ENCODE results near the gene ZCCHC8. TPM values are rescaled to one million over a fixed set of nuclear protein-coding genes. Genes with fewer than 3 reads are reported as not detected.
"Not testable (repeated sequence)": the region's sequence is repeated elsewhere in the genome, so short reads cannot be mapped to it uniquely, and the experiment has no call there.

Gene ZCCHC8
- polyA plus RNA-seq, 1 donor from 2014 or later, result 38.3 TPM

DNA sequence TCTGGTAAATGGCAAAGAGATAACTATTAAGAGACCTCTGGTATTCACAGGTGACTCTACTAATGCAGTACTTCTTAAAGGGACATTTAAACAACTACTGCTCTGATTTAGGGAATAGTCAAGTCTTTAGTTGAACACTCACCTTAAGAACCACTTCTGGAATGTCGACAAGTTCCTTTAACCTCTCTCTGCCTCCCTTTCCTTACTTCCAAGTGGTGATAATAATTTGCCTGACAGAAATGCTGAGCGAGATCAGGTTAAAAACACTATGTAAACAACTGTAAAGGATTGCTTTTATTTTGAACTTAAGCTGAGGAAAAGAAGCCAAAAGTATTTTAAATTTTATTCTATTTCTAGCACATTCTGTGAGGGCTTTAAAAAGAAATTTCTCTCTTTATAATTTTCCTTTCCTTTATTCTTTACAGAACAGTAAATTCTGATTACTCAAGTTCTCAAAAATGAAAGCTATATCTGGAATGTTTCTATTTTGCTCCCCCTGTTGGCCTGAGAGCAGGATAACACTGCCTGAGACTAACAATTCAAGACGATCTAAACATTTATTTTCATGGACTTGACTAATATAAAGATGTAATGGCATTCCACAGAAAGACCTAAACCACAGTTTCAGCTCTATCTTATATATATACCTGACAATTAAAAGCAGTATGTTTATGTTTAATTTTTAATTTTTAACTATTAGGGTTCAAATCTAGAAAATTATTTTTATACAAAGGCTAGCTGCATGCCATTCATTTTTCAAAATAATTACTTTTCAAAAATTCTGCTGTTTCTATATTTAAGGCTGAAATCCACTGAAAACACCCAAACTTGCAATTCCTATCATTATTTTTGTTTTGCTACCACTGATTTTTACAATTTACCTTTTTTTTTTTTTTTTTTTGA, 29.2 kb downstream of the ZCCHC8 start:
- H3K36me3 ChIP-seq (ENCODE audit: insufficient read depth, low read length), result no peaks in the 10 kb centered on the region
- no peak overlapping the region for H3K4me2 ChIP-seq (ENCODE audit: low read length)
- H3F3A ChIP-seq (ENCODE audit: insufficient read depth, low read length, poor library complexity, severe bottlenecking), result no peaks in the 10 kb centered on the region
- no peaks in the 10 kb centered on the region for H4K20me1 ChIP-seq (ENCODE audit: insufficient read depth)
- no peak overlapping the region for H3K9ac ChIP-seq (ENCODE audit: low read length)
- H3K9me2 ChIP-seq (ENCODE audit: insufficient read depth, low read length), result no peaks in the 10 kb centered on the region
- H3K27ac ChIP-seq (ENCODE audit: low read length), result no peak overlapping the region
- no peaks in the 10 kb centered on the region for H3K79me2 ChIP-seq (replicated peaks; ENCODE audit: insufficient read depth, low read length)
- H3K27me3 ChIP-seq (ENCODE audit: insufficient read depth, low read depth, low read length), result no peaks in the 10 kb centered on the region
- H2AFZ ChIP-seq (ENCODE audit: low read depth, low read length), result no peak overlapping the region
- TF ChIP-seq POLR2AphosphoS5 (IDR thresholded peaks at IDR 0.05), result no peak
- TF ChIP-seq RAD21 (conservative IDR thresholded peaks at IDR 0.05), result peak; percentile 69
- TF ChIP-seq, protein P1, sequence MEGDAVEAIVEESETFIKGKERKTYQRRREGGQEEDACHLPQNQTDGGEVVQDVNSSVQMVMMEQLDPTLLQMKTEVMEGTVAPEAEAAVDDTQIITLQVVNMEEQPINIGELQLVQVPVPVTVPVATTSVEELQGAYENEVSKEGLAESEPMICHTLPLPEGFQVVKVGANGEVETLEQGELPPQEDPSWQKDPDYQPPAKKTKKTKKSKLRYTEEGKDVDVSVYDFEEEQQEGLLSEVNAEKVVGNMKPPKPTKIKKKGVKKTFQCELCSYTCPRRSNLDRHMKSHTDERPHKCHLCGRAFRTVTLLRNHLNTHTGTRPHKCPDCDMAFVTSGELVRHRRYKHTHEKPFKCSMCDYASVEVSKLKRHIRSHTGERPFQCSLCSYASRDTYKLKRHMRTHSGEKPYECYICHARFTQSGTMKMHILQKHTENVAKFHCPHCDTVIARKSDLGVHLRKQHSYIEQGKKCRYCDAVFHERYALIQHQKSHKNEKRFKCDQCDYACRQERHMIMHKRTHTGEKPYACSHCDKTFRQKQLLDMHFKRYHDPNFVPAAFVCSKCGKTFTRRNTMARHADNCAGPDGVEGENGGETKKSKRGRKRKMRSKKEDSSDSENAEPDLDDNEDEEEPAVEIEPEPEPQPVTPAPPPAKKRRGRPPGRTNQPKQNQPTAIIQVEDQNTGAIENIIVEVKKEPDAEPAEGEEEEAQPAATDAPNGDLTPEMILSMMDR (IDR thresholded peaks at IDR 0.05; ENCODE audit: poor library complexity, severe bottlenecking), result peak; percentile 77
- peak; percentile 83 for TF ChIP-seq SMC3 (conservative IDR thresholded peaks at IDR 0.05; ENCODE audit: poor library complexity)
- no peak overlapping the region for H3K4me3 ChIP-seq (ENCODE audit: low read length)
- no peaks in the 10 kb centered on the region for H3K9me3 ChIP-seq (ENCODE audit: low read length)

DNA sequence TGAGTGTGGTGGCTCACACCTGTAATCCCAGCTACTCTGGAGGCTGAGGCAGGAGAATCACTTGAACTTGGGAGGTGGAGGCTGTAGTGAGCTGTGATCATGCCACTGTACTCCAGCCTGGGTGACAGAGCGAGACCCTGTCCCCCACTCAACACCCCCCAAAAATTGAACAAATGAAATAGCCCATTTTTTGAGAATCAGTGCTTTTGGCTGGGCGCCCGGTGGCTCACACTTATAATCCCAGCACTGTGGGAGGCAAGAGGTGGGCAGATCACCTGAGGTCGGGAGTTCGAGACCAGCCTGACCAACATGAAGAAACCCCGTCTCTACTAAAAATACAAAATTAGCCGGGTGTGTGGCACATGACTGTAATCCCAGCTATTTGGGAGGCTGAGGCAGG, 30.2 kb downstream of the ZCCHC8 start:
- H4K20me1 ChIP-seq (ENCODE audit: insufficient read depth); H3K9me3 ChIP-seq (ENCODE audit: low read length); H3K27ac ChIP-seq (ENCODE audit: low read length); H3K9me2 ChIP-seq (ENCODE audit: insufficient read depth, low read length); H3K9ac ChIP-seq (ENCODE audit: low read length); H3K79me2 ChIP-seq (replicated peaks; ENCODE audit: insufficient read depth, low read length); H3K4me3 ChIP-seq (ENCODE audit: low read length); H3F3A ChIP-seq (ENCODE audit: insufficient read depth, low read length, poor library complexity, severe bottlenecking); H3K4me2 ChIP-seq (ENCODE audit: low read length); H2AFZ ChIP-seq (ENCODE audit: low read depth, low read length); H3K36me3 ChIP-seq (ENCODE audit: insufficient read depth, low read length); H3K27me3 ChIP-seq (ENCODE audit: insufficient read depth, low read depth, low read length): not testable (repeated sequence)

DNA sequence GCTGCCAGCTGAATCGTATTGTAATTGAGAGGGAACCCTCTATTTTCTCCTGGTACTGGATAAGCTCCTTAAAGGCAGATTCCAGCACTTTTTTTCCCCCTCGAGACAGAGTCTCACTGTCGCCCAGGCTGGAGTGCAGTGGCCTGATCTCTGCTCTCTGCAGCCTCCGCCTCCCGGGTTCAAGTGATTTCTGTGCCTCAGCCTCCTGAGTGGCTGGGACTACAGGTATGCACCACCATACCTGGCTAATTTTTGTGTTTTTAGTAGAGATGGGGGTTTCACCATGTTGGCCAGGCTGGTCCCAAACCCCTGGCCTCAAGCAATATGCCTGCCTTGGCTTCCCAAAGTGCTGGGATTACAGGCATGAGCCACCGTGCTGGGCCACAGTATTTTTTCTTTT, 30.9 kb downstream of the ZCCHC8 start:
- H3K9ac ChIP-seq (ENCODE audit: low read length), result not testable (repeated sequence)

DNA sequence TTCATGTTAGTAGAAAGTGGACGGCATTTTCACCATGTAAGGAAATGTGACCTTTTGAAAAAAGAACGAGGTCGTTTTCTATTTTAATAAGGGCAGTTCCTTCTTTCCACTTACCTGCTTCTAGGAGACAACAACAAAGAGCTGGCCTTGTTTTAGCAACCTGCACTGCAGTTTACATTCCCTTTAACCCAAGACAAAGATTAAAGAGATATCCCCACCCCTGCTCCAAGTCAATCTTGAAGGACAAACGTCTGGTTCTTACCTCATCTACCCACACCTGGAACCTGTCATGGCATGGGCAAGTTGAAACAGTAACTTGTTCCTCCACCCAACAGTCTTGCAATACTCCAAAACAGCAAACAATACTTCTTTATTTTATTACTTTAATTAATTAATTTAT, 32.7 kb downstream of the ZCCHC8 start:
- Histone ChIP-seq H4K20me1 (ENCODE audit: insufficient read depth) (no peaks in the 10 kb centered on the region), H2AFZ (ENCODE audit: low read depth, low read length) (no peak overlapping the region), H3K27me3 (ENCODE audit: insufficient read depth, low read depth, low read length) (no peaks in the 10 kb centered on the region), H3K36me3 (ENCODE audit: insufficient read depth, low read length) (no peaks in the 10 kb centered on the region), H3K27ac (ENCODE audit: low read length) (no peak overlapping the region), H3K79me2 (replicated peaks; ENCODE audit: insufficient read depth, low read length) (no peaks in the 10 kb centered on the region), H3K9me3 (ENCODE audit: low read length) (no peaks in the 10 kb centered on the region), H3F3A (ENCODE audit: insufficient read depth, low read length, poor library complexity, severe bottlenecking) (no peaks in the 10 kb centered on the region), H3K9ac (ENCODE audit: low read length) (no peak overlapping the region), H3K4me3 (ENCODE audit: low read length) (no peak overlapping the region), H3K4me2 (ENCODE audit: low read length) (no peak overlapping the region), H3K9me2 (ENCODE audit: insufficient read depth, low read length) (no peaks in the 10 kb centered on the region)
- TF ChIP-seq POLR2AphosphoS5 (IDR thresholded peaks at IDR 0.05) (no peak), MXI1 (conservative IDR thresholded peaks at IDR 0.05; ENCODE audit: poor library complexity, severe bottlenecking) (no peak), EP300 (conservative IDR thresholded peaks at IDR 0.05; ENCODE audit: poor library complexity, severe bottlenecking) (no peak), SMC3 (conservative IDR thresholded peaks at IDR 0.05; ENCODE audit: poor library complexity) (no peak), EZH2 (IDR thresholded peaks at IDR 0.05; ENCODE audit: borderline replicate concordance, insufficient read depth, low read length, poor library complexity, severe bottlenecking) (no peak), TAF1 (IDR thresholded peaks at IDR 0.05; ENCODE audit: low read depth) (no peak)
- TF ChIP-seq, protein P2, sequence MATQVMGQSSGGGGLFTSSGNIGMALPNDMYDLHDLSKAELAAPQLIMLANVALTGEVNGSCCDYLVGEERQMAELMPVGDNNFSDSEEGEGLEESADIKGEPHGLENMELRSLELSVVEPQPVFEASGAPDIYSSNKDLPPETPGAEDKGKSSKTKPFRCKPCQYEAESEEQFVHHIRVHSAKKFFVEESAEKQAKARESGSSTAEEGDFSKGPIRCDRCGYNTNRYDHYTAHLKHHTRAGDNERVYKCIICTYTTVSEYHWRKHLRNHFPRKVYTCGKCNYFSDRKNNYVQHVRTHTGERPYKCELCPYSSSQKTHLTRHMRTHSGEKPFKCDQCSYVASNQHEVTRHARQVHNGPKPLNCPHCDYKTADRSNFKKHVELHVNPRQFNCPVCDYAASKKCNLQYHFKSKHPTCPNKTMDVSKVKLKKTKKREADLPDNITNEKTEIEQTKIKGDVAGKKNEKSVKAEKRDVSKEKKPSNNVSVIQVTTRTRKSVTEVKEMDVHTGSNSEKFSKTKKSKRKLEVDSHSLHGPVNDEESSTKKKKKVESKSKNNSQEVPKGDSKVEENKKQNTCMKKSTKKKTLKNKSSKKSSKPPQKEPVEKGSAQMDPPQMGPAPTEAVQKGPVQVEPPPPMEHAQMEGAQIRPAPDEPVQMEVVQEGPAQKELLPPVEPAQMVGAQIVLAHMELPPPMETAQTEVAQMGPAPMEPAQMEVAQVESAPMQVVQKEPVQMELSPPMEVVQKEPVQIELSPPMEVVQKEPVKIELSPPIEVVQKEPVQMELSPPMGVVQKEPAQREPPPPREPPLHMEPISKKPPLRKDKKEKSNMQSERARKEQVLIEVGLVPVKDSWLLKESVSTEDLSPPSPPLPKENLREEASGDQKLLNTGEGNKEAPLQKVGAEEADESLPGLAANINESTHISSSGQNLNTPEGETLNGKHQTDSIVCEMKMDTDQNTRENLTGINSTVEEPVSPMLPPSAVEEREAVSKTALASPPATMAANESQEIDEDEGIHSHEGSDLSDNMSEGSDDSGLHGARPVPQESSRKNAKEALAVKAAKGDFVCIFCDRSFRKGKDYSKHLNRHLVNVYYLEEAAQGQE (IDR thresholded peaks at IDR 0.05; ENCODE audit: borderline replicate concordance), result no peak
- TF ChIP-seq, protein P1 (IDR thresholded peaks at IDR 0.05; ENCODE audit: poor library complexity, severe bottlenecking), result no peak

More for the DNA sequence above, 30.9 kb downstream of the ZCCHC8 start:
- H3K9me2 ChIP-seq (ENCODE audit: insufficient read depth, low read length); H3K36me3 ChIP-seq (ENCODE audit: insufficient read depth, low read length); H4K20me1 ChIP-seq (ENCODE audit: insufficient read depth); H3K4me2 ChIP-seq (ENCODE audit: low read length); H3K27me3 ChIP-seq (ENCODE audit: insufficient read depth, low read depth, low read length); H3K4me3 ChIP-seq (ENCODE audit: low read length); H3F3A ChIP-seq (ENCODE audit: insufficient read depth, low read length, poor library complexity, severe bottlenecking); H3K9me3 ChIP-seq (ENCODE audit: low read length); H3K27ac ChIP-seq (ENCODE audit: low read length); H2AFZ ChIP-seq (ENCODE audit: low read depth, low read length); H3K79me2 ChIP-seq (replicated peaks; ENCODE audit: insufficient read depth, low read length): not testable (repeated sequence)
